Cortex of kidney (tissue), 1 donor: ENCODE measurements around the gene NFIB.

Experiments
- DNase-seq: peaks from one replicate; lab custom pipeline; 2025; lab: John Stamatoyannopoulos, UW

The NFIB gene

GRCh38 chr9:14185016-14185415, 128.9 kb downstream of the NFIB start:
- no peak for DNase-seq

- DNase-seq: no peak
Measured at GRCh38 chr9:14183001-14183400, 130.9 kb downstream of the NFIB start.

GRCh38 chr9:14180960-14181537, 132.9 kb downstream of the NFIB start:
- DNase-seq: no peak

GRCh38 chr9:14180093-14180959, 133.6 kb downstream of the NFIB start:
- no peak for DNase-seq

- DNase-seq: no peak
Measured at GRCh38 chr9:14179449-14179848, 134.5 kb downstream of the NFIB start.

- DNase-seq: no peak
Measured at GRCh38 chr9:14175778-14176177, 138.2 kb downstream of the NFIB start.

- DNase-seq: no peak
Measured at GRCh38 chr9:14173713-14174112, 140.2 kb downstream of the NFIB start.

GRCh38 chr9:14170973-14171596, 142.9 kb downstream of the NFIB start:
- no peak for DNase-seq

- DNase-seq: no peak
Measured at GRCh38 chr9:14170392-14170931, 143.5 kb downstream of the NFIB start.

GRCh38 chr9:14168381-14168780, 145.6 kb downstream of the NFIB start:
- DNase-seq: no peak

- DNase-seq: no peak
Measured at GRCh38 chr9:14165376-14166035, 148.4 kb downstream of the NFIB start.

GRCh38 chr9:14164908-14165307, 149.0 kb downstream of the NFIB start:
- no peak for DNase-seq

GRCh38 chr9:14159440-14160216, 154.3 kb downstream of the NFIB start:
- no peak for DNase-seq

GRCh38 chr9:14158916-14159315, 155.0 kb downstream of the NFIB start:
- DNase-seq: no peak

- DNase-seq: no peak
Measured at GRCh38 chr9:14158136-14158813, 155.7 kb downstream of the NFIB start.

- no peak for DNase-seq
Measured at GRCh38 chr9:14157191-14157590, 156.8 kb downstream of the NFIB start.

GRCh38 chr9:14156046-14156445, 157.9 kb downstream of the NFIB start:
- DNase-seq: no peak

- DNase-seq: no peak
Measured at GRCh38 chr9:14155237-14155636, 158.7 kb downstream of the NFIB start.

- DNase-seq: no peak
Measured at GRCh38 chr9:14153310-14153720, 160.6 kb downstream of the NFIB start.

GRCh38 chr9:14151451-14151850, 162.5 kb downstream of the NFIB start:
- DNase-seq: no peak
